SU-DHL-6 (cell line): ENCODE data around the gene HSDL2.

Experiments
- EZH2phosphoT487 ChIP-seq: fragments of 200-600 bp; sonication (generic), shearing (Covaris generic); conservative IDR thresholded peaks from 2 replicates; pipeline ENCODE4 v1.6.1; 2018; ENCODE audit warnings: mild to moderate bottlenecking, antibody characterized with exemption, low read length, moderate library complexity, mixed read lengths
- TF ChIP-seq, protein P1 (sequence below): fragments of 200-600 bp; sonication (generic); IDR thresholded peaks from one replicate; pipeline ENCODE4 v1.5.1; 2017; ENCODE audit warnings: antibody characterized with exemption, mild to moderate bottlenecking, low read length, moderate library complexity; ENCODE audit not compliant: insufficient read depth, poor library complexity, severe bottlenecking

DNA sequence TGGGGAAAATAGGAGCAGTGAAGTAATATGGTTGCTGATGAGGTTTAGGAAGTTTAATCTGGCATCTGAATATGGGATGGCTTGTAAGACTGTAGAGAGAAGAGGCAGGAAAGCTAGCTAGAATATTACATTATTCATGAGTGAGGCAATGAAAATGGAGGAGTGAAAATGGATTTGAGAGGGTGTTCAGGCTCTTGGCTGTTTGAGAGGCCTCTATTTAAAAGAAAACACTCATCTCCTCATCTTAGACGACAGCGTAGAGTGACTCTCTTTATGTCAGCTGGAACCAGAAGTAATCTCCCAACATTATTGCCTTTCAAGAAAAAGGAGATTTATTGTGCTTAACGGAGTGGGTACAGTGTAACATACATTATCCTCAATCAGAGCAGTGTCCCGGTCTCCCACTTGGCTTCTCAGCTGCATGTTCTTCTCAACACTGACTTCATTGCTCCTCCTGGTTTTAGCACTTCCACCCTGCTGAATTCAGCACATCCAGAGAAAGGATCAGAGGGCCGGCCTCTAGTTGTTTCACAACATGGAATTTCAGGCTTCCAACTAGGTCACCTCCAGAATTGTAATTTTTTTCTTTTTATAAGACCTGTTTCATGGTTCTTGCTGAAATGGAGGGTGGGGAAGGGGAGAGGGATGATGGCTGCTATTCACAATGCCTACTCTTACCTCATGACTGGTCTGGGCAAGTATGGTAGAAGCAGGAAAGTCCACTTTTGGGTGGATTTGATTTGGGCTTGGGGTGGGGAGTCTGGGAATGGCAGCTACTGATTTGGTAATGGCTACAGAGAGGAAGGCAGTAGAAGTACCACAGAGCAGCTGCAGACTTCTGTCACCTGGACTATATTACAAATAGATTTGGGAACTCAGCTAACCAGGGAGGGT, 53.8 kb downstream of the HSDL2 start:
- TF ChIP-seq, protein P1, sequence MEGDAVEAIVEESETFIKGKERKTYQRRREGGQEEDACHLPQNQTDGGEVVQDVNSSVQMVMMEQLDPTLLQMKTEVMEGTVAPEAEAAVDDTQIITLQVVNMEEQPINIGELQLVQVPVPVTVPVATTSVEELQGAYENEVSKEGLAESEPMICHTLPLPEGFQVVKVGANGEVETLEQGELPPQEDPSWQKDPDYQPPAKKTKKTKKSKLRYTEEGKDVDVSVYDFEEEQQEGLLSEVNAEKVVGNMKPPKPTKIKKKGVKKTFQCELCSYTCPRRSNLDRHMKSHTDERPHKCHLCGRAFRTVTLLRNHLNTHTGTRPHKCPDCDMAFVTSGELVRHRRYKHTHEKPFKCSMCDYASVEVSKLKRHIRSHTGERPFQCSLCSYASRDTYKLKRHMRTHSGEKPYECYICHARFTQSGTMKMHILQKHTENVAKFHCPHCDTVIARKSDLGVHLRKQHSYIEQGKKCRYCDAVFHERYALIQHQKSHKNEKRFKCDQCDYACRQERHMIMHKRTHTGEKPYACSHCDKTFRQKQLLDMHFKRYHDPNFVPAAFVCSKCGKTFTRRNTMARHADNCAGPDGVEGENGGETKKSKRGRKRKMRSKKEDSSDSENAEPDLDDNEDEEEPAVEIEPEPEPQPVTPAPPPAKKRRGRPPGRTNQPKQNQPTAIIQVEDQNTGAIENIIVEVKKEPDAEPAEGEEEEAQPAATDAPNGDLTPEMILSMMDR, result no peak
- no peak for TF ChIP-seq EZH2phosphoT487
